Left ventricle myocardium inferior (tissue), 1 donor: ENCODE measurements around the gene POU2F1. TPM values are rescaled to one million over a fixed set of nuclear protein-coding genes. Genes with fewer than 3 reads are reported as not detected.

ENCODE experiments used
- DNase-seq: peaks from one replicate; pipeline ENCODE4 v3.0.0-alpha.2; 2020
- H3K27ac ChIP-seq: fragments of 200-600 bp; replicated peaks from 2 replicates; pipeline ENCODE4 v1.8.0; 2021
- H3K27me3 ChIP-seq: fragments of 200-600 bp; 2 replicates; pipeline ENCODE4 v1.8.0; 2021; ENCODE audit warnings: low read depth
- H3K36me3 ChIP-seq: fragments of 200-600 bp; 2 replicates; pipeline ENCODE4 v1.8.0; 2021
- H3K4me1 ChIP-seq: fragments of 200-600 bp; 2 replicates; pipeline ENCODE4 v1.8.0; 2021
- H3K4me3 ChIP-seq: fragments of 200-600 bp; 2 replicates; pipeline ENCODE4 v1.8.0; 2021; ENCODE audit warnings: mild to moderate bottlenecking, moderate library complexity
- H3K9me3 ChIP-seq: fragments of 200-600 bp; replicated peaks from 2 replicates; pipeline ENCODE4 v1.8.0; 2021
- intact Hi-C: fragments of 100-400 bp; cut with micrococcal nuclease; formaldehyde crosslinking; loops from one replicate; pipeline ENCODE4 v1.11.0; 2022
- total RNA-seq: library from RNA; stranded (reverse); fragmentation: NEBNext Ultra II Directional; extraction: Animal tissue kit (Norgen Biotek cat#: 25700); gene quantifications from one replicate; pipeline ENCODE4 v1.2.1, GENCODE V29; 2021
- TF ChIP-seq, protein P1 (sequence below): fragments of 200-600 bp; IDR thresholded peaks from 2 replicates; pipeline ENCODE4 v1.8.0; 2021; ENCODE audit warnings: antibody characterized with exemption, mild to moderate bottlenecking, borderline replicate concordance
- donor health status: DM: no; HTN: yes; CAD: no; lungs with severe emphysema.

Gene POU2F1
- total RNA-seq, 1 donor from 2014 or later, result 7.5 TPM

DNA sequence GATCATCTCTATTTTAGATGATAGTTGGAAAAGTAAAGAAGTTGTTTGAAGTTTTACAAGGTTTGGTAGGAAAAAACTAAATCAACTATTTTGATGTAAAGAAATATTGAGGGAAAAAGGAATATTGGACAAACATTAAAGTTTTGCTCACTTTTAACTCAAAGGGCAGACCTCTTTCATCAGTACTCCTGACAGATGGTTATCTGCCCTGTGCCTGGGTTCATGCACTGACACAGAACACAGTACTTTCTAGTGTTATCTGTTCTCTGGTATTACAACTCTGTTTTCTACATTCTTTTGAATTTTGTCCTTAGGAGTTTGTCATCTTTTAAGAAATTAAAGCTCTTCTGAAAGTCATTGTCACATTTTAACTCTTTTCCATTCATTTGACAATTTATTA lies 118.7 kb downstream of the POU2F1 start:
- H3K4me1 ChIP-seq, result no peaks in the 10 kb centered on the region
- DNase-seq, result no peak
- peaks cover 15% of the 10 kb centered on the region for H3K9me3 ChIP-seq
- H3K36me3 ChIP-seq, result peaks cover 21% of the 10 kb centered on the region
- no peaks in the 10 kb centered on the region for H3K27me3 ChIP-seq
- intact Hi-C loops, result no loop called here
- TF ChIP-seq, protein P1, sequence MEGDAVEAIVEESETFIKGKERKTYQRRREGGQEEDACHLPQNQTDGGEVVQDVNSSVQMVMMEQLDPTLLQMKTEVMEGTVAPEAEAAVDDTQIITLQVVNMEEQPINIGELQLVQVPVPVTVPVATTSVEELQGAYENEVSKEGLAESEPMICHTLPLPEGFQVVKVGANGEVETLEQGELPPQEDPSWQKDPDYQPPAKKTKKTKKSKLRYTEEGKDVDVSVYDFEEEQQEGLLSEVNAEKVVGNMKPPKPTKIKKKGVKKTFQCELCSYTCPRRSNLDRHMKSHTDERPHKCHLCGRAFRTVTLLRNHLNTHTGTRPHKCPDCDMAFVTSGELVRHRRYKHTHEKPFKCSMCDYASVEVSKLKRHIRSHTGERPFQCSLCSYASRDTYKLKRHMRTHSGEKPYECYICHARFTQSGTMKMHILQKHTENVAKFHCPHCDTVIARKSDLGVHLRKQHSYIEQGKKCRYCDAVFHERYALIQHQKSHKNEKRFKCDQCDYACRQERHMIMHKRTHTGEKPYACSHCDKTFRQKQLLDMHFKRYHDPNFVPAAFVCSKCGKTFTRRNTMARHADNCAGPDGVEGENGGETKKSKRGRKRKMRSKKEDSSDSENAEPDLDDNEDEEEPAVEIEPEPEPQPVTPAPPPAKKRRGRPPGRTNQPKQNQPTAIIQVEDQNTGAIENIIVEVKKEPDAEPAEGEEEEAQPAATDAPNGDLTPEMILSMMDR, result no peak
- H3K4me3 ChIP-seq, result no peak overlapping the region
- no peak overlapping the region for H3K27ac ChIP-seq

DNA sequence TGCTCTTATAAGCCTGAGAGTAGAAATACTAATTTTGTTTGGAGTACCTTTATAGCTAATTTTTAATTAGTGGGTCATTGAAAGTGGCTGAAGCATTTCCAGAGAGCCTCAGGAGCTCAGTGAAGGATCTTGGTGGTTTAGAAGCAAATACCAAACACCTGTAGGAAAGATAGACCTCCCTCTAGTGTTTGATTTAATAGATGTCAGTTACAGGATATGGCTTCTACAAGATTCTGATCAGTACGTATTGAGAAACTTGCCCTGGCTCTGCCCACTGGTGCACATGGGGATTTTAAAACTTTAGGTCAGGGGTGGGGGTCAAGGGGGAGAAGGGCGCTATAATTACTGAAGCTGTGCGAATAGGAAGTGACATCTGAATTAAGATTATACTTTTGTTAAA lies 122.2 kb downstream of the POU2F1 start:
- no peak overlapping the region for H3K27ac ChIP-seq
- peaks cover 5% of the 10 kb centered on the region for H3K4me1 ChIP-seq
- DNase-seq, result no peak
- intact Hi-C loops, result no loop called here
- TF ChIP-seq, protein P1, result no peak
- H3K9me3 ChIP-seq, result peaks cover 7% of the 10 kb centered on the region
- H3K36me3 ChIP-seq, result peaks cover 13% of the 10 kb centered on the region
- H3K27me3 ChIP-seq, result no peaks in the 10 kb centered on the region
- H3K4me3 ChIP-seq, result no peak overlapping the region

DNA sequence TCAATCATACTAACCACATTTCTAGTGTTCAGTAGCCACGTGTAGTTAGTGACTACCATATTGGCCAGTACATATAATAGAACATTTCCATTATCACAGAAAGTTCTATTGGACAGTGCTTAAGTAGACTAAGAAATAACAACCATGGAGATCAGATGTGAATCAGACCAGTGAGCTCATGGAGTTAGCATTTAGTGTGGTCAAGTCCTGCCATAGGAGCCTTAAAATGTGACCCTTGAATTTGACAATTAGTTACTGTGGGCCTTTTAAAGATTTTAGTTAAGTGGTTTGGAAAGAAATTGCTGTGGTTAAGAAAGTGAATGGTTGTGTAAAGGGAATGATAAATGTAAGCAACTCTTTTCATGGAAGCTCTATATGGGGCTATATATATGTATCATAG lies 123.4 kb downstream of the POU2F1 start:
- peaks cover 5% of the 10 kb centered on the region for H3K4me1 ChIP-seq
- no peaks in the 10 kb centered on the region for H3K27me3 ChIP-seq
- intact Hi-C loops, result no loop called here
- TF ChIP-seq, protein P1, result no peak
- peaks cover under 1% of the 10 kb centered on the region for H3K9me3 ChIP-seq
- H3K27ac ChIP-seq, result no peak overlapping the region
- peaks cover 7% of the 10 kb centered on the region for H3K36me3 ChIP-seq
- DNase-seq, result no peak
- no peak overlapping the region for H3K4me3 ChIP-seq

DNA sequence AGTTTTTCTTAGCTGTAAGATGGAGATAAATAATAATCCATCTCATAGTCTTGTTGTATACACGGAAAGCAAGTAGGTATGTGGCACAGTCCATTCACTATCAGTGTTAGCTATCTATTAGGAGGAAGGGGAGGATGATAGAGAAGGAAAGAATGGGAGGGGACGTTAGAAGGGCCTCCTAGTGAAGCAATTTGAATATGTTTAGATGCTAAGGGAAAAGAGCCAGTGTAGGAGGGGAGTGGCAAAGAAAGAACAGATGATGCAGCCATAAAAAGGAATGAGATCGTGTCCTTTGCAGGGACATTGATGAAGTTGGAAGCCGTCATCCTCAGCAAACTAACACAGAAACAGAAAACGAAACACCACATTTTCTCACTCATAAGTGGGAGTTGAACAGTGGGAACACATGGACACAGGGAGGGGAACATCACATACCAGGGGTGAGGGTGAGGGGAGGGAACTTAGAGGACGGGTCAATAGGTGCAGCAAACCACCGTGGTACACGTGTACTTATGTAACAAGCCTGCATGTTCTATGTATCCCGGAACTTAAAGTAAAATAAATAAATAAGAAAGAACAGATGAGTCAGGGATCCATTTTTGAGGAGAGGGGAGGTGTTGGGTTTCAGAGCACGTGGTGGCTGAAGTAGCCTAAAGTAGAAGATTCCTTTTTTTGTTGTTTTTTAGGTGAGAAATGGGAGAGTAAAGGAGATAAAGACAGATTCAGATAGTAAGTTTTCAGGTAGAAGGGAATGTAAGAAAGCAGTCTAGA lies 124.1 kb downstream of the POU2F1 start:
- peaks cover 5% of the 10 kb centered on the region for H3K4me1 ChIP-seq
- no peak for DNase-seq
- no peaks in the 10 kb centered on the region for H3K9me3 ChIP-seq
- H3K27ac ChIP-seq, result no peak overlapping the region
- intact Hi-C loops, result no loop called here
- no peak overlapping the region for H3K4me3 ChIP-seq
- TF ChIP-seq, protein P1, result no peak
- H3K36me3 ChIP-seq, result peaks cover 6% of the 10 kb centered on the region
- H3K27me3 ChIP-seq, result no peaks in the 10 kb centered on the region

DNA sequence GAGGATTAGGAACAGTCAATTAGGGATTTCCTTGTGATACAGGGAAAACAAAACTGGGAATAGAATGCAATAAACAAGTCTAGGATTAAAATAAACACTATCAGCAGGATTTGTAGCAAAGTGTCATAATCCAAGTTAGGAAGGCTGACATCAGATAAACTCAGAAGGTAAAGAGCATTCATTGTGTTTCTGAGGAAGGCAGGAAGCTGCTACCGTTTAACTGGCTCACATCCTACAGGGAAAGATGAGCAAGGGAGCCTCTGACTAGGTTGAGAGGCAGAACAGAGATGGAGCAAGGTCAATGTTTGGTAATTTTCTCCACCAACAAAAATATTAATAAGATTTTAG lies 124.7 kb downstream of the POU2F1 start:
- peaks cover 5% of the 10 kb centered on the region for H3K4me1 ChIP-seq
- intact Hi-C loops, result no loop called here

More for the DNA sequence above, 124.7 kb downstream of the POU2F1 start:
- TF ChIP-seq, protein P1, result no peak
- Histone ChIP-seq H3K9me3 (no peaks in the 10 kb centered on the region), H3K36me3 (peaks cover 6% of the 10 kb centered on the region), H3K27me3 (no peaks in the 10 kb centered on the region), H3K27ac (no peak overlapping the region), H3K4me3 (no peak overlapping the region)
- no peak for DNase-seq
